HepG2 (cell line): Measurements from ENCODE around the gene NME1. TPM values are rescaled to one million over a fixed set of nuclear protein-coding genes. Genes with fewer than 3 reads are reported as not detected.

Experiments
- ARNTL ChIP-seq: sonication (generic); formaldehyde crosslinking; IDR thresholded peaks from 2 replicates; pipeline ENCODE4 v1.4.0; 2020; ENCODE audit warnings: mild to moderate bottlenecking, missing genetic modification reagents
- GABPB1 ChIP-seq: IDR thresholded peaks from 2 replicates; pipeline ENCODE4 v1.6.1; 2016; ENCODE audit warnings: mild to moderate bottlenecking, missing genetic modification reagents, moderate library complexity, missing compliant biosample characterization
- GATAD1 ChIP-seq: IDR thresholded peaks from 2 replicates; pipeline ENCODE4 v1.6.1; 2016; ENCODE audit warnings: missing genetic modification reagents, missing compliant biosample characterization
- KDM5B ChIP-seq: sonication (generic); formaldehyde crosslinking; IDR thresholded peaks from 2 replicates; pipeline ENCODE4 v1.4.0; 2020; ENCODE audit warnings: missing genetic modification reagents, mild to moderate bottlenecking, borderline replicate concordance
- KMT2B ChIP-seq: IDR thresholded peaks from 2 replicates; pipeline ENCODE4 v1.6.1; 2016; ENCODE audit warnings: missing genetic modification reagents, missing compliant biosample characterization
- MAF1 ChIP-seq: sonication (generic); formaldehyde crosslinking; IDR thresholded peaks from 2 replicates; pipeline ENCODE4 v1.5.0; 2020; ENCODE audit warnings: missing genetic modification reagents, borderline replicate concordance
- MED1 ChIP-seq: sonication (generic); formaldehyde crosslinking; IDR thresholded peaks from 2 replicates; pipeline ENCODE4 v1.4.0; 2020; ENCODE audit warnings: missing genetic modification reagents
- MXI1 ChIP-seq: IDR thresholded peaks from 3 replicates; pipeline ENCODE4 v1.6.1; 2012; ENCODE audit warnings: low read depth, low read length, inconsistent platforms, borderline replicate concordance
- NAIF1 ChIP-seq: sonication (generic); formaldehyde crosslinking; IDR thresholded peaks from 2 replicates; pipeline ENCODE4 v1.5.0; 2020; ENCODE audit warnings: mild to moderate bottlenecking, missing genetic modification reagents, borderline replicate concordance
- ONECUT2 ChIP-seq: sonication (generic); formaldehyde crosslinking; IDR thresholded peaks from 2 replicates; pipeline ENCODE4 v1.4.0; 2020; ENCODE audit warnings: missing genetic modification reagents
- RBAK ChIP-seq: sonication (generic); formaldehyde crosslinking; IDR thresholded peaks from 2 replicates; pipeline ENCODE4 v1.5.1; 2020; ENCODE audit warnings: mild to moderate bottlenecking, missing genetic modification reagents
- SMAD9 ChIP-seq: sonication (generic); formaldehyde crosslinking; IDR thresholded peaks from 2 replicates; pipeline ENCODE4 v1.5.1; 2020; ENCODE audit warnings: mild to moderate bottlenecking, missing genetic modification reagents
- SRSF1 ChIP-seq: fragments of 200-400 bp; formaldehyde crosslinking; optimal IDR thresholded peaks from 2 replicates; pipeline ENCODE3; 2017; ENCODE audit warnings: mild to moderate bottlenecking, low read depth, low read length, moderate library complexity
- TAF1 ChIP-seq: sonication (generic); formaldehyde crosslinking; IDR thresholded peaks from 2 replicates; pipeline ENCODE4 v1.4.0; 2020; ENCODE audit warnings: missing genetic modification reagents
- TCF12 ChIP-seq, 2 experiments: fragments of 450-650 bp in 1 of 2; sonication (generic) in 1 of 2; formaldehyde crosslinking in 1 of 2; IDR thresholded peaks; 2 replicates each; pipeline versions ENCODE4 v1.6.1 to v1.8.0; 2017 to 2022; ENCODE audit warnings: antibody characterized with exemption in 1 of 2, mild to moderate bottlenecking in 1 of 2, missing genetic modification reagents in 1 of 2, moderate library complexity in 1 of 2
- TEAD3 ChIP-seq: optimal IDR thresholded peaks from 2 replicates; pipeline ENCODE3; 2016; ENCODE audit warnings: borderline replicate concordance
- TP53 ChIP-seq: sonication (generic); formaldehyde crosslinking; conservative IDR thresholded peaks from 2 replicates; pipeline ENCODE4 v1.4.0; 2020; ENCODE audit warnings: missing genetic modification reagents
- YY1 ChIP-seq: IDR thresholded peaks from 2 replicates; pipeline ENCODE4 v1.6.1; 2011; ENCODE audit warnings: low read length, low read depth, moderate library complexity, mild to moderate bottlenecking; ENCODE audit not compliant: insufficient read depth, insufficient replicate concordance
- ZFX ChIP-seq: sonication (generic); formaldehyde crosslinking; IDR thresholded peaks from 2 replicates; pipeline ENCODE4 v1.4.0; 2020; ENCODE audit warnings: mild to moderate bottlenecking, low read depth, missing genetic modification reagents, moderate library complexity
- ZNF335 ChIP-seq: sonication (generic); formaldehyde crosslinking; IDR thresholded peaks from 2 replicates; pipeline ENCODE4 v1.4.0; 2020; ENCODE audit warnings: missing genetic modification reagents
- ZNF513 ChIP-seq: sonication (generic); formaldehyde crosslinking; conservative IDR thresholded peaks from 2 replicates; pipeline ENCODE4 v1.5.0; 2020; ENCODE audit warnings: missing genetic modification reagents
- ZNF597 ChIP-seq: sonication (generic); formaldehyde crosslinking; IDR thresholded peaks from 2 replicates; pipeline ENCODE4 v1.5.0; 2020; ENCODE audit warnings: missing genetic modification reagents
- ZNF660 ChIP-seq: sonication (generic); formaldehyde crosslinking; IDR thresholded peaks from 2 replicates; pipeline ENCODE4 v1.5.1; 2020; ENCODE audit warnings: mild to moderate bottlenecking, low read depth, missing genetic modification reagents, borderline replicate concordance
- ZNF790 ChIP-seq: sonication (generic); formaldehyde crosslinking; IDR thresholded peaks from 2 replicates; pipeline ENCODE4 v1.8.0; 2022; ENCODE audit warnings: missing genetic modification reagents, mild to moderate bottlenecking, borderline replicate concordance
- ZSCAN25 ChIP-seq: sonication (generic); formaldehyde crosslinking; IDR thresholded peaks from 2 replicates; pipeline ENCODE4 v1.8.0; 2022; ENCODE audit warnings: mild to moderate bottlenecking, missing genetic modification reagents
- polyA plus RNA-seq, 8 experiments: library from polyadenylated mRNA; depleted of rRNA in 3 of 8; stranded (reverse) in 7 of 8; unstranded in 1 of 8; fragments of >200 nt; fragmentation: Illumina TruSeq in 4 of 8; extraction: Trizol in 4 of 8; gene quantifications; 2 replicates each; pipeline versions ENCODE4 v1.2.1 to v1.2.3, GENCODE V29; 2011 to 2016; ENCODE audit warnings: low read depth in 4 of 8, missing spikeins in 1 of 8, mixed read lengths in 1 of 8; ENCODE audit not compliant: insufficient read depth in 1 of 8
- total RNA-seq, 5 experiments: library from RNA; depleted of rRNA; stranded (reverse); fragments of >200 nt; fragmentation: Illumina TruSeq; extraction: Trizol; gene quantifications; 2 replicates each; pipeline ENCODE4 v1.2.3, GENCODE V29; 2016; ENCODE audit warnings: low read depth in 1 of 5

NME1 gene
- total and polyA plus RNA-seq, 2 of the 13 experiments (the other 11 are each of a cell fraction or from before 2014, with no cell fraction given): 295 to 516 TPM

- TF ChIP-seq ZNF660 (CRISPR knock-in tag) (no peak; the same call in 1 of the 2 replicates), ZNF790 (CRISPR knock-in tag) (peak; percentile 42; the same call in 1 of the 2 replicates), RBAK (CRISPR knock-in tag) (no peak), SRSF1 (no peak), ZSCAN25 (CRISPR knock-in tag) (no peak; the same call in 1 of the 2 replicates), SMAD9 (CRISPR knock-in tag) (no peak), TP53 (CRISPR knock-in tag) (0 out of 2 replicates have a peak, but pooled peaks have one; percentile 23), GATAD1 (CRISPR knock-in tag) (peak; percentile 77; the same call in 1 of the 2 replicates), KMT2B (CRISPR knock-in tag) (no peak; the same call in 1 of the 2 replicates), ZNF513 (CRISPR knock-in tag) (no peak), TCF12 (IDR thresholded peaks at IDR 0.05) (no peak), TCF12 (CRISPR knock-in tag; IDR thresholded peaks at IDR 0.05) (0 out of 2 replicates have a peak, but pooled peaks have one; percentile 33), MXI1 (no peak), NAIF1 (CRISPR knock-in tag) (no peak), ZNF335 (CRISPR knock-in tag) (no peak), ZFX (CRISPR knock-in tag) (peak; percentile 57; the same call in 1 of the 2 replicates), TEAD3 (CRISPR knock-in tag) (no peak), MED1 (no peak), YY1 (peak; percentile 5), ONECUT2 (CRISPR knock-in tag) (no peak), TAF1 (CRISPR knock-in tag) (no peak), KDM5B (no peak), GABPB1 (peak; percentile 59), ARNTL (CRISPR knock-in tag) (peak; percentile 51; the same call in 1 of the 2 replicates), MAF1 (CRISPR knock-in tag) (no peak), ZNF597 (no peak)
Observed at GRCh38 chr17:51119415-51120356, 33.7 kb upstream of the NME1 start (continued).
